Caco-2 (cell line): ENCODE data around the gene RAPGEF5. TPM values are rescaled to one million over a fixed set of nuclear protein-coding genes. Genes with fewer than 3 reads are reported as not detected.

ENCODE experiments used
- BruUV-seq: library from RNA; stranded (reverse); fragments of 400-500 nt; replicated peaks from 2 replicates; lab custom pipeline; 2021; lab: Mats Ljungman, UMichigan
- CTCF ChIA-PET: fragments of 300-600 bp; sonication (Branson Sonifier 250); formaldehyde crosslinking; loops from one replicate; lab custom pipeline; 2022; ENCODE audit warnings: antibody characterized with exemption; lab: Charles Lee
- POLR2A ChIA-PET: fragments of 300-600 bp; sonication (Branson Sonifier 250); formaldehyde crosslinking; loops from one replicate; lab custom pipeline; 2022; ENCODE audit warnings: antibody characterized with exemption; lab: Charles Lee
- DNase-seq, 2 experiments: peaks; one replicate each; pipeline versions ENCODE4 v3.0.0 to v3.0.0-alpha.2; 2020 to 2022
- H3K27me3 ChIP-seq: replicated peaks from 2 replicates; pipeline ENCODE4 v1.6.0; 2011; ENCODE audit warnings: low read length; ENCODE audit not compliant: control insufficient read depth, insufficient read depth
- H3K36me3 ChIP-seq: 2 replicates; pipeline ENCODE4 v1.5.1; 2011; ENCODE audit warnings: low read length; ENCODE audit not compliant: control insufficient read depth, insufficient read depth
- H3K4me1 ChIP-seq: fragments of 250-450 bp; sonication (Bioruptor Pico); 2 replicates; pipeline ENCODE4 v1.5.1; 2020; ENCODE audit warnings: mild to moderate bottlenecking
- H3K4me3 ChIP-seq: 2 replicates; pipeline ENCODE4 v1.5.1; 2011; ENCODE audit warnings: low read depth, mild to moderate bottlenecking, control low read depth, low read length
- H3K9me3 ChIP-seq: fragments of 250-450 bp; sonication (Bioruptor Pico); 2 replicates; pipeline ENCODE4 v1.5.1; 2020; ENCODE audit warnings: mild to moderate bottlenecking, moderate library complexity
- H3K27ac Mint-ChIP-seq: one replicate; pipeline ENCODE4 v1.8.0; 2022; ENCODE audit warnings: mixed read lengths; ENCODE audit not compliant: unreplicated experiment
- H3K27me3 Mint-ChIP-seq: one replicate; pipeline ENCODE4 v1.8.0; 2022; ENCODE audit warnings: mixed read lengths; ENCODE audit not compliant: insufficient read depth, unreplicated experiment
- H3K36me3 Mint-ChIP-seq: one replicate; pipeline ENCODE4 v1.8.0; 2022; ENCODE audit warnings: mild to moderate bottlenecking, mixed read lengths; ENCODE audit not compliant: insufficient read depth, unreplicated experiment
- H3K4me1 Mint-ChIP-seq: one replicate; pipeline ENCODE4 v1.8.0; 2022; ENCODE audit warnings: low read depth, mixed read lengths; ENCODE audit not compliant: unreplicated experiment
- H3K4me3 Mint-ChIP-seq: one replicate; pipeline ENCODE4 v1.8.0; 2022; ENCODE audit warnings: mild to moderate bottlenecking, moderate library complexity, mixed read lengths; ENCODE audit not compliant: unreplicated experiment
- H3K9me3 Mint-ChIP-seq: one replicate; pipeline ENCODE4 v1.8.0; 2022; ENCODE audit warnings: mixed read lengths; ENCODE audit not compliant: unreplicated experiment
- CTCF ChIP-seq, 2 experiments: fragments of 200-600 bp in 1 of 2; IDR thresholded peaks; 1 replicate in 1 of 2; 2 replicates in 1 of 2; pipeline versions ENCODE4 v1.5.1 to v1.8.0; 2011 to 2022; ENCODE audit warnings: antibody characterized with exemption in 1 of 2, control low read depth in 1 of 2, inconsistent platforms in 1 of 2, low read depth in 1 of 2, low read length in 1 of 2, mild to moderate bottlenecking in 1 of 2, moderate library complexity in 1 of 2; ENCODE audit not compliant: insufficient read depth in 1 of 2, severe bottlenecking in 1 of 2, unreplicated experiment in 1 of 2
- intact Hi-C: fragments of 100-400 bp; cut with micrococcal nuclease; formaldehyde crosslinking; loops from one replicate; pipeline ENCODE4 v1.10.0; 2022; ENCODE audit not compliant: unreplicated experiment
- total RNA-seq: library from RNA; stranded (reverse); gene quantifications from 2 replicates; pipeline ENCODE4 v1.2.3, GENCODE V29; 2022

The RAPGEF5 gene
- total RNA-seq, 1 experiment from 2014 or later, result 16.9 TPM

GRCh38 chr7:22113041-22113440 is 243.9 kb downstream of the RAPGEF5 start:
- H3K36me3 ChIP-seq, result no peaks in the 10 kb centered on the region
- H3K4me3 Mint-ChIP-seq, result no peak overlapping the region
- H3K4me1 Mint-ChIP-seq, result no peaks in the 10 kb centered on the region
- no peak overlapping the region for H3K4me3 ChIP-seq
- no peaks in the 10 kb centered on the region for H3K36me3 Mint-ChIP-seq
- no peaks in the 10 kb centered on the region for H3K27me3 Mint-ChIP-seq
- ChIA-PET CTCF (interaction anchor here (0.7 kb wide), 1 partner anchor 369 kb away, joined by 4 read pairs; no protein-coding TSS in a partner anchor), POLR2A (no interaction called here)
- intact Hi-C loops, result no loop called here
- TF ChIP-seq CTCF (IDR thresholded peaks at IDR 0.05; ENCODE audit: insufficient read depth in 1 of 2, low read depth in 1 of 2, low read length in 1 of 2, severe bottlenecking in 1 of 2, unreplicated experiment in 1 of 2), result no peak
- no peaks in the 10 kb centered on the region for H3K9me3 ChIP-seq
- H3K27me3 ChIP-seq, result no peaks in the 10 kb centered on the region
- no TSS peak for BruUV-seq
- H3K9me3 Mint-ChIP-seq, result no peaks in the 10 kb centered on the region
- no peaks in the 10 kb centered on the region for H3K4me1 ChIP-seq
- H3K27ac Mint-ChIP-seq, result no peak overlapping the region
- peak in 1 of 2 experiments; percentile 5 for DNase-seq

DNA sequence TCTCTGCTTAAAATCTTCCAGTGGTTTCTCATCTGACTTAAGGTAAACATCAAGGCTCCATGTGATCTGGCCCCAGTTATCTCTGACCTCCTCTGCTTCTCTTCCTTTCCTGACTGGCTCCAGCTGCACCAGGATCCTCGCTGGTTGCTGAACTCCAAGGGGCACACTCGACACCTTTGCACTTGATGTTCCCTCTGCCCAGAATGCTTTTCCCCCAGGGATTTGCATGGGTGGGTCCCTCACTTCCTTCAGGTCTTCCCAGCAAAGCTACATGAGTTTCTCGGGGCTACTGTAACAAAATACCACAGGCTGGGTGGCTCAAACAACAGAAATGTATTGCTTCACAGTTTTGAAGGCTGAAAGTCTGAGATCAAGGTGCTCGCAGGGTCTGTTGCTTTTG is 245.3 kb downstream of the RAPGEF5 start:
- TF ChIP-seq CTCF (IDR thresholded peaks at IDR 0.05; ENCODE audit: insufficient read depth in 1 of 2, low read depth in 1 of 2, low read length in 1 of 2, severe bottlenecking in 1 of 2, unreplicated experiment in 1 of 2), result no peak
- H3K27me3 ChIP-seq, result no peaks in the 10 kb centered on the region
- no peak overlapping the region for H3K4me3 Mint-ChIP-seq
- POLR2A ChIA-PET, result no interaction called here
- H3K9me3 ChIP-seq, result no peaks in the 10 kb centered on the region
- no peak for DNase-seq
- intact Hi-C loops, result no loop called here
- no peak overlapping the region for H3K4me3 ChIP-seq
- no peak overlapping the region for H3K27ac Mint-ChIP-seq
- no peaks in the 10 kb centered on the region for H3K27me3 Mint-ChIP-seq
- H3K4me1 ChIP-seq, result no peaks in the 10 kb centered on the region
- H3K36me3 ChIP-seq, result no peaks in the 10 kb centered on the region
- no peaks in the 10 kb centered on the region for H3K36me3 Mint-ChIP-seq
- CTCF ChIA-PET, result interaction anchor here (1.2 kb wide), 1 partner anchor 29 kb away, joined by 4 read pairs; no protein-coding TSS in a partner anchor
- BruUV-seq, result no TSS peak
- no peaks in the 10 kb centered on the region for H3K9me3 Mint-ChIP-seq
- H3K4me1 Mint-ChIP-seq, result no peaks in the 10 kb centered on the region

- H3K4me3 Mint-ChIP-seq, result no peak overlapping the region
- CTCF ChIA-PET, result interaction anchor here (1.2 kb wide), 1 partner anchor 28 kb away, joined by 4 read pairs; no protein-coding TSS in a partner anchor
- Histone ChIP-seq H3K9me3 (no peaks in the 10 kb centered on the region; the same call in 1 of the 2 replicates), H3K4me3 (no peak overlapping the region), H3K4me1 (no peaks in the 10 kb centered on the region), H3K27me3 (no peaks in the 10 kb centered on the region), H3K36me3 (no peaks in the 10 kb centered on the region)
- peak in 1 of 2 experiments; percentile 9 for DNase-seq
- no peaks in the 10 kb centered on the region for H3K9me3 Mint-ChIP-seq
- intact Hi-C loops, result loop anchor here (1.0 kb wide), 3 partner anchors 185 to 390 kb away; no protein-coding TSS in a partner anchor
- no peaks in the 10 kb centered on the region for H3K4me1 Mint-ChIP-seq
- TF ChIP-seq CTCF (IDR thresholded peaks at IDR 0.05; ENCODE audit: insufficient read depth in 1 of 2, low read depth in 1 of 2, low read length in 1 of 2, severe bottlenecking in 1 of 2, unreplicated experiment in 1 of 2), result no peak
- H3K27ac Mint-ChIP-seq, result no peak overlapping the region
- BruUV-seq, result no TSS peak
- H3K36me3 Mint-ChIP-seq, result no peaks in the 10 kb centered on the region
- POLR2A ChIA-PET, result no interaction called here
- H3K27me3 Mint-ChIP-seq, result no peaks in the 10 kb centered on the region
Measured at GRCh38 chr7:22110881-22111280, 246.1 kb downstream of the RAPGEF5 start.
